ENCODE data around the gene PIWIL1.
A peak's percentile ranks its signal among the peaks of the same experiment; 100 is the strongest.

Gene PIWIL1

GRCh38 chr12:130382818-130383217, 45.1 kb downstream of the PIWIL1 start:
- no peak for DNase-seq

- no peak for DNase-seq
These were observed 46.5 kb downstream of the PIWIL1 start for GRCh38 chr12:130384234-130384633.

- no peak for DNase-seq
These were observed 47.5 kb downstream of the PIWIL1 start for GRCh38 chr12:130385193-130385592.

GRCh38 chr12:130391186-130391585, 53.5 kb downstream of the PIWIL1 start:
- no peak for DNase-seq

GRCh38 chr12:130394906-130395305, 57.2 kb downstream of the PIWIL1 start:
- no peak for DNase-seq

GRCh38 chr12:130396667-130397066, 59.0 kb downstream of the PIWIL1 start:
- DNase-seq, result no peak

- no peak for DNase-seq
These were observed 60.6 kb downstream of the PIWIL1 start for GRCh38 chr12:130398100-130398848.

- no peak for DNase-seq
These were observed 64.0 kb downstream of the PIWIL1 start for GRCh38 chr12:130401703-130402102.

- no peak for DNase-seq
These were observed 67.6 kb downstream of the PIWIL1 start for GRCh38 chr12:130405332-130405731.

GRCh38 chr12:130412384-130412783, 74.7 kb downstream of the PIWIL1 start:
- no peak for DNase-seq

- DNase-seq, result no peak
These were observed 76.2 kb downstream of the PIWIL1 start for GRCh38 chr12:130413909-130414308.

- DNase-seq, result no peak
These were observed 76.7 kb downstream of the PIWIL1 start for GRCh38 chr12:130414381-130414780.

GRCh38 chr12:130418251-130418650, 80.6 kb downstream of the PIWIL1 start:
- DNase-seq, result peak; percentile 33

- DNase-seq, result no peak
These were observed 81.4 kb downstream of the PIWIL1 start for GRCh38 chr12:130419116-130419515.

GRCh38 chr12:130420071-130420470, 82.4 kb downstream of the PIWIL1 start:
- DNase-seq, result no peak

- no peak for DNase-seq
These were observed 84.2 kb downstream of the PIWIL1 start for GRCh38 chr12:130421896-130422295.
